SK-N-SH treated with all-trans-retinoic acid at 6 μM for 48 hours (cell line): ENCODE data around the gene ARHGAP45.

Experiments
- CSDC2 ChIP-seq: fragments of 250-450 bp; sonication (Bioruptor Pico); IDR thresholded peaks from 2 replicates; pipeline ENCODE4 v1.5.0; 2020; ENCODE audit warnings: mild to moderate bottlenecking, moderate library complexity
- ZC3H10 ChIP-seq: fragments of 250-450 bp; sonication (Bioruptor Pico); IDR thresholded peaks from 2 replicates; pipeline ENCODE4 v1.5.1; 2021; ENCODE audit warnings: mild to moderate bottlenecking, moderate library complexity
- TF ChIP-seq, protein P1 (sequence below): fragments of 250-450 bp; sonication (Bioruptor Pico); IDR thresholded peaks from 2 replicates; pipeline ENCODE4 v1.8.0; 2020; ENCODE audit warnings: mild to moderate bottlenecking, moderate library complexity, borderline replicate concordance

DNA sequence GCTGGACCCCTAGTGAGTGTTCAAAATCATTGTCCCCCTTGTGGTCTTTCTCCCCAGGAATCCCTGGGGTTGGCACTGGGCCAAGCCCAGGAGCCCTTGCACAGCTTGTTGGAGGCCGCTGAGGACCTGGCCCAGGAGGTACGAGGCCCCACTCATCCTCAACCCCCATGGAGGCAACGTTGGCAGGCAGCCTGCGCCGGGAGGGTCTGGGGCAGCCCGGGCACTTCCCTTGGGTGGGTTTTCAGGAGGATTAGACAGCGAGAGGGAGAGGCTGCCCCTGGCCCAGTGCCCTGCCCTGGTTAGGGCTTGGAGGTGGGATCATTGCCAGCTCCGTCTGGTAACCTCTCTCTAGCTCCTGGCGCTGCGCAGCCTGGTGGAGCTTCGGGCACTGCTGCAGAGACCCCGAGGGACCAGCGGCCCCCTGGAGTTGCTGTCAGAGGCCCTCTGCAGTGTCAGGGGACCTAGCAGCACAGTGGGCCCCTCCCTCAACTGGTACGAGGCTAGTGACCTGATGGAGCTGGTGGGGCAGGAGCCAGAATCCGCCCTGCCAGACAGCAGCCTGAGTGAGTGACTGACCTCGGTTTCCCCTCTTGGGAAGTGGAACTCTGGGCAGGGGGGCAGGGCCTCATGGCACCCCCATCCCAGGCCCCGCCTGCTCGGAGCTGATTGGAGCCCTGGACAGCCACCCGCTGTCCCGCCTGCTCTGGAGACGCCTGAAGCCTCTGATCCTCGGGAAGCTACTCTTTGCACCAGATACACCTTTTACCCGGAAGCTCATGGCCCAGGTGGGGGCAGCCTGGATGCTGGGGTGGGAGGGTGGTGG lies 24.1 kb upstream of the ARHGAP45 start:
- no peak for TF ChIP-seq ZC3H10 (CRISPR knock-in tag)
- TF ChIP-seq, protein P1, sequence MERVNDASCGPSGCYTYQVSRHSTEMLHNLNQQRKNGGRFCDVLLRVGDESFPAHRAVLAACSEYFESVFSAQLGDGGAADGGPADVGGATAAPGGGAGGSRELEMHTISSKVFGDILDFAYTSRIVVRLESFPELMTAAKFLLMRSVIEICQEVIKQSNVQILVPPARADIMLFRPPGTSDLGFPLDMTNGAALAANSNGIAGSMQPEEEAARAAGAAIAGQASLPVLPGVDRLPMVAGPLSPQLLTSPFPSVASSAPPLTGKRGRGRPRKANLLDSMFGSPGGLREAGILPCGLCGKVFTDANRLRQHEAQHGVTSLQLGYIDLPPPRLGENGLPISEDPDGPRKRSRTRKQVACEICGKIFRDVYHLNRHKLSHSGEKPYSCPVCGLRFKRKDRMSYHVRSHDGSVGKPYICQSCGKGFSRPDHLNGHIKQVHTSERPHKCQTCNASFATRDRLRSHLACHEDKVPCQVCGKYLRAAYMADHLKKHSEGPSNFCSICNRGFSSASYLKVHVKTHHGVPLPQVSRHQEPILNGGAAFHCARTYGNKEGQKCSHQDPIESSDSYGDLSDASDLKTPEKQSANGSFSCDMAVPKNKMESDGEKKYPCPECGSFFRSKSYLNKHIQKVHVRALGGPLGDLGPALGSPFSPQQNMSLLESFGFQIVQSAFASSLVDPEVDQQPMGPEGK (CRISPR knock-in tag) = no peak
- TF ChIP-seq CSDC2 = no peak
